Inflammatory macrophage treated with lipopolysaccharide for 1 hour (primary cell): ENCODE measurements around the gene PRDM15.

ENCODE experiments used
- DNase-seq, 2 donors: peaks; one replicate each; pipeline ENCODE4 v3.0.0-alpha.2; 2020 to 2022

PRDM15 gene

DNA sequence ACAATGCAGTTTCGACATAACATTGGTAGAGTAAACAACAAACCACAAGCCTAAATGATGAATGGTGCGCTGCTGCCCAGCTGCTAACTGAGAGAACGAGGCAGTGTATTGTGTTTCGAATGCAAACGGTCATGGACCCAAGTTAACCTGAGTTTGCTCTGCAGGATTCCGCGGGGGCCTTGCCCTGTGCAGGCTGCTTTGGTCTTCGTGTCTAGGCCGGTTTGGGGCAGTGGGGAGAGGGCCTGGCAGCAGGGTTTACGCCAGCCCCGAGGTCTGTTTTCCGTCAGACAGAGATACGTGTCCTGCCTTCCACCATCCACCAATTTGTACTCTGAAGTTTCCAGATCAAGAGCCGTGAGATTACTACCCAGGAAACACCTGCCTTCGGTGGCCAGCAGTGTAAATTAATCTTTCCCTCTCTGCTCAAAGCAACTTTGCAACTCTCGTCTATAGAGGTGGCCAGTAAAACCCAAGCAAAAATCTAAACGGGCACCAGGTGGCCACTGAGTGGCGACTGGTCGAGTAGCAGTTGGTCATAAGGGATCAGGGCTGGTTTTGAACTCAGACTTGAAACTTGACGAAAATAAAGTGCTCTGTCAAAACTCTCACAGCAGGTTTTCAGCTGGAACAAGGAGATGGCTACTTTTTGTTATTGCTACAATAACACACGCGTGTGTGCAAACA, 6.3 kb upstream of the PRDM15 start:
- DNase-seq, result no peak

DNA sequence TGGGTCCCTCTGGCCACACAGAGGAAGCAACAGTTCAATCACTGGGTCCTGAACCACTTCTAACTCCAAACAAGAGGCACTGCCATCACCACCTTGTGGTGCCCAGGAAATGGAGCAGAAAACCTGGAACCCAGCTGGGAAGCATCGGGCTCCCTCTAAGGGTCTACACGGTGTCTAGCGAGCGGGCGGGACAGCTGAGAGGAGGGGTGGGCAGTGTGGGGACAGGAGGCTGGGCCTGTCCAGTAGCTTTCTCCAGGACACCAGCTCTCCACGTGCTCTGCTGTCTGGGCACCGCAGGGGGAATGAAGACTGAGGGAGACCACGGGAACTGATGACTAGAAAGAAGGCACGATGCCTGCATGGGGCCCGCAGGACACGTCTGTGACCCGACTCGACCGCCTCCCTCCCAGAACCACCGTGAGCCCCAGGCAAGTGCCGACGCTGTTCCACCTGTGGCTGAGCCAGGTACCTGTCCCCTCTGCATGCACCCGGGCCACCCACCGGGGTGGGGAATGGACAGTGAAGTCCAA, 5.4 kb upstream of the PRDM15 start:
- DNase-seq, result no peak

DNA sequence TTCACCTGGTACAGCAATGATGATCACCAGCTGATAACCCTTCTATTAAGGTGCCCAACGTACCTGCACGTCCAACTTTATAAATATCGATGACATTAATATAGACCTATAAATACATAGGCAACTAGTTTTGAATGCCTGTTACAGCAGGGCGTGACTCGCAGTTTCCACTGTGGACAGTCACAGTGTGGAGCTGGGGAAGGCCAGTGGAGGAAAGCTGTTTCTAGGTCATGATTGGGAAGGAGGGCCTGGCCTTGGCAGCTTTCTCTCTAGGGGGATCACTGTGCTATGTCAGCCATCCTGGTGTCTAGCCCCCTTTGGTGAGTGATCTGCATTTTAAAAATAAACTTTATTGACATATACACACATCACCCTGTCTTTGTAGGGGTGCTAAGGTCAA, 4.4 kb upstream of the PRDM15 start:
- no peak for DNase-seq

DNA sequence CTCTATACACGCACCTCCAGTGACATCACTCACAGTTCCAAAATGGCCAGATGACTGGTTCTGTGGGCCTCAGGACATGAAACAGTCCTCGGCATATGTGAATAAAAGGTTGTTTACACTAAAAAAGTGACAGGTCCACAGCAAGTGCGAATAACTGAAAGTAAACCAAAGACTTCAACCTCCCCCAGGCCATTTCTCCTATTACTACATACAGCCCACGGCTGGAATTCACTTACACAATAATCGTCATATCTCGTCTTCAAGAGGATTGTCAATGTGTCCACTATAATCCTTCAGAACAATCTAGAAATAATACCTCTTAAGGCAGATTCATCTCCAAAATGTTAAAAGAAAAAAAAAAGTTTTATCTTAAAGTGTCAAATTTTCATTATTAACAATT, 1.9 kb upstream of the PRDM15 start:
- no peak for DNase-seq

DNA sequence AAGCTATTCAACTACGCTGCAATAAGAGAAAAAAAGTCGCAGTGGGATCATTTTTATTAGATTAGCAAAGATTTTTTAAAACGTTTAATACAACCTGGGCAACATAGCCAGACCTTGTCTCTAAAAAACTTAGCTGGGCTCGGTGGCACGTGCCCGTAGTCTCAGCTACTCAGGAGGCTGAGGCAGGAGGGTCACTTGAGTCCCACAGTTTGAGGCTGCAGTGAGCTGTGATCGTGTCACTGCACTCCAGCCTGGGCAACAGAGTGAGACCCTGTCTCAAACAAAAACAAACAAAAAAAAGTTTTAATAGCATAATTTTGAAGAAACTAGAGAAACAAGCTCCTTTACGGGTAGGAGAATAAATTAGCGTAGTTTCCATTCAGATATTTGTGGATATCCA, 1.0 kb upstream of the PRDM15 start:
- DNase-seq, result no peak

DNA sequence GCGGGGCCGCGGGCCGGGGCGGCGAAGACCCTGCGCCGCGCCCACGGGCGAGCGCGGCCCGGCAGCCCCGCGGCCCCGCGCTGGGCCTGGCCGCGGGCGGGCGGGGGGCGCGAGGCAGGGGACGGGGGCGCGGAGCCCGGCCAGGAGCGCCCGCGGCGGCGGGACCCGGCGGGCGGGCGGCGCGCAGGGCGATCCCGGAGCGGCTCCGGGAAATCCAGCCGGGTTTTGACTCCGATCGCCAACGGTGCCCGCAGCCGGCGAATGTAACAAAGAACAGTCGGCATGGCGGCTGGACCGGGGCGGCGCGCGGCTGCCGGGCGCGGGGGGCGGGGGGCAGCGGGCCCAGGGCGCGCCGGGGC, 334 bp downstream of the PRDM15 start:
- DNase-seq, result peak; percentile 53 to 81

DNA sequence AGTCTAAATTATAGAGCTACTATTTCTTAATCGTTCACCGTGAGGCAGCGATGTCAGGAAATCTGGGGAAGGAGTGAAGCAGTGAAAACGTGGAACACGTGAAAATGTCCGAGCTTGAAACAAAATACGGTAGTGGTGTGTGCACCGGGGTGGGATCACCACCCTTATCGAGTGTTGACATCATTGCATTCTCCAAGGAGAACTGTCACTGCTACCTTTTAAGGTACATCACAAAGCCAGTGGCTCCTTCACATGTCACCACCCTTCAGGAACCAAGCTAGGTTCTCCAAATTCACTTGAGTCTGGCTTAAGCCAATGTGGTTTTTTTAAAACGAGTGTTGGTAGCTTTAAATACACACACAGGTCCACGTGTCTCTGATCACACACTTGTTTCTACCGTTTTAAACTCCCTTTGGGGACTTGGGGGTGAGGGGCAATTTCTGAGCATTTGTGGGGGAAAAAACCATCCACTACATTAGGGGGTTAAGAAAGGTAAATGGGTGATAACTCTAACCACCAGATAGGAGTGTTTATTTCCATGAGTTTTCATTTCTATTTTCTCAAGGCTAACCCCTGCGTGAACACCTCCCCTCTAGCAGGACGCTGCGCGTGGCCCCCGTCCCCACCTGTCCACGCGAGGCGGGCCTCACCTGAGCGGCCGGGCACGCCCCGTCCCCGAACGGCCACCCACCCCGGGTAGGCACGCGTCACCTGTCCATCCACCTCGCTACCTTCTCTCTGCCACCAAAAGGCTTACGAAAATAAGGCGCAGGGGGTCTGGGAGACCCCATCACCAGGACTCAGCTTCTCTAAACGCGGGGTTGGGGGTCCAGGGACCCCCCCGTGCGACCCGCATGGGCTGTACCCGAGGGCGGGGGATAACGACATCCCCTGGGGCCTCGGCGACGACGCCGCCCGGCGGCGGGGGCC, 978 bp downstream of the PRDM15 start:
- DNase-seq, result peak; percentile 11 to 32

DNA sequence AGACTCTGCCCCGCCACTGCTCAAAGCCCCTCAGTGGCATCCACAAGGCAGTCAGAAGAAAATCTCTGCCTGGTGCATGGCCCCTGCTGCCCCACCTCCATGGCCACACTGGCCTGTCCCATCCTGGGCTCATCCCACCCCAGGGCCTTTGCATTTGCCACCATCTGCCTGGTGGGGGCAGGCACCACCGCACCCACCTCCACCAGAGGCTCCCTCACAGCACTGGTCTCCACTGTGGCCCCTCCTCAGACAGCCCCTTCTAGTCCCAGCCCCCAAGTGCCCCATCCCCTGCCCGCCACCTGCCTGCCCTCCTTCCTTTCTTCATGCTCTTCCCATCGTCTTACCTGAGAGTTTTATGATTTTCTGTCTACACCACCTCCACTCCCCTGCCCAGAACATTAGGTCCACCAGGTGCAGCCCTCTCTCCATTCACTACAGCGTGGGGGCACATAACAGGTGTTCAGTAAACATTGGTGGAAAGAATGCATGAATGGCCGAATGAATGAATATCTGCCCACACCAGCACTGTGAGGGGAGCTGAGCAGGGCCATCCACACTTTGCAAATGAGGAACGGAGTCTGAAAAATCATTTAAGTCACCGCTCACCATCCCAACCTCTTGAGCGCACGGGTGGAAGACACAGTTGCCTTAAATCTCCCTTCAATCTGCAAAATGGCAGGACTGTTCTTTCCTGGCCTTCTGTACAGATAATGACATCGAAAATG, 2.1 kb downstream of the PRDM15 start:
- DNase-seq, result no peak

DNA sequence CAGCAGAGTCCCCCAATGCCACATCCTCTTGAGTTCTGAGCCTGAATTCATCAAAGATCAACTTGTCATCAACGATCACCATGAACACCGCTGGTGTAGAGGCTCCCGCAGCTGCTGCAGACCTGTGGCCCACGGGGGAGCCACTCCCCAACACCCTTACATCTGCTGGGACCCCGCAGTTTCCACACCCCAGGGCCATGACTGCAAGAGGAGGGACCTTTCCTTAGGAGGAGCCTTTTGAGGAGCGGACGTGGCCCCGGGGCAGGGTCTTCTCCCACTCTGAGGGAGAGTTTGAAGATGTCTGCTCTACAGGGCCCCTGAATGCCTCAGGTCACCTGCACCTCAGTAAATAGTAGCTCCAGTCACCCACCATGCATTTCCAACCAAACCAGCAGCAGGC, 2.7 kb downstream of the PRDM15 start:
- DNase-seq, result no peak

DNA sequence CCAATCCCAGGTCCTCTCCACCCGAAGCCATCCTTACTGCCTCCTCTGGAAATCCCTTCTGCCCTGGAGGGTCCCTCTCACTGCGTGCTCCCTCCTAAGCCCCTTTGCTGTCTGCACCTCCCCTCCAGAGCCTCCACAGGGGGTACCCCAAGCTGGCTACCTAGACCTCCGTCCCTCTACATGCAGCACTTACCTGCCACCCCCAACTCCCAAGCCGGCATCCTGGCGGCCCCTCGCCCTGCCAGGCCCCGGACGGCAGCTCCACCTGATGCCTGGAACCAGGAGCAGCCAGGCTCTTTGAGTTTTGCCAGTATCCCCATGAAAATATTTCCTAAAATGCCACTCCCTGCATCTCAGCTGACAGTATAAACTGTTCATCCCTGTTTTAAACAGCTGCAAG, 4.1 kb downstream of the PRDM15 start:
- DNase-seq, result no peak

DNA sequence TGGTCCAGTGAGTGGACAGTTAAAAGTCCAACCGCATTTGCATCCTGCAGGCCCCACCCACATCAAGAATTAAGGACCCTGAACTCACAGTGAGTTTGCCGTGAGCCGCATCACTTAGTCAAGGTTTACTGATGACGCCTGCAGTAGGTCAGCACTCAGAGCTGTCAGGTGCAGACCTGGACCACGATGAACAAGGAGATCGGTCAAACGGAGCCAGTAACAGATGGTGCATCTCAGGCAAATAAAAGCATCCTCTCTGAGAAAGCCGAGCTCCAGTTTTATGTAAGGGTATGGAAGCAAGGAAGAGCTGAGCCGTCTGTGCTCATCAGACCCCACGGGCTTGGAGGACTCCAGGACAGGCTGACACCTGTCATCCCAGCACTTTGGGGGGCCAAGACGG, 4.5 kb downstream of the PRDM15 start:
- DNase-seq, result no peak

DNA sequence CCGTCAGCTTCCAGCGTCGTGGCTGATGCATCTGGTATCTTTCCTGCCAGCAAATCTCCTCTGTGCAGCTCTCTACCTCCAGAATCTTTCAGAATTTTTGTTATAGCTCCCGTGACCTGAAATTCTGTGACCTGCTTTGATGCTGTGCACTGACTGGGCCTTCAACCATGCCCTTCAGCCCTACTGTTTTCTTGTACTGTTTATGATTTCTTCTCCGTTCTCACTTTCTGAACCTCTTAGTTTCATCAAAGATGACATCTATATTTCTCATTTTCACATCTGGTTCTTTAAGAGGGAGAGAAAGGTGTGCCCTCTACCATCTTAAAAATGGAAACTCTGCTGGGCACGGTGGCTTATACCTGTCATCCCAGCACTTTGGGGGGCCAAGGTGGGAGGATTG, 5.7 kb downstream of the PRDM15 start:
- DNase-seq, result no peak

DNA sequence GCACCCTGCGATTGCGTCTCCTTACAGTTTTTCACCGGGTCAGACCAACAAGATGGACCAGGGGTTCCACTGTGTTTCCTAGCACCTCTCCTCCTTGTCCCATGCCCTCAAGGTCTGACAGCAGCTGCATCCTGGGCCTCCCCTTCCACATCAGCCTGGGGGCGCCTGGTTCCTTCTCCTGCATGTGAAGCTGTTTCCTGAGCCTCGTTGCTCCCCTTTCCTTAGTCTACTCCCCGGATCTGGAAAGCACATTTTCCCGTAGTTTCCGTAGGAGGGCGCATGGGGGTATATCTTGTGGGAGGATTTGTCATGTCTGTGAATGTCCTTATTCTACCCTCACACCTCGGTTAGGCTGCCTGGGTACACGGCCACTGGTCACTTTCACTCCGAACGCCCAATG, 6.1 kb downstream of the PRDM15 start:
- DNase-seq, result no peak

DNA sequence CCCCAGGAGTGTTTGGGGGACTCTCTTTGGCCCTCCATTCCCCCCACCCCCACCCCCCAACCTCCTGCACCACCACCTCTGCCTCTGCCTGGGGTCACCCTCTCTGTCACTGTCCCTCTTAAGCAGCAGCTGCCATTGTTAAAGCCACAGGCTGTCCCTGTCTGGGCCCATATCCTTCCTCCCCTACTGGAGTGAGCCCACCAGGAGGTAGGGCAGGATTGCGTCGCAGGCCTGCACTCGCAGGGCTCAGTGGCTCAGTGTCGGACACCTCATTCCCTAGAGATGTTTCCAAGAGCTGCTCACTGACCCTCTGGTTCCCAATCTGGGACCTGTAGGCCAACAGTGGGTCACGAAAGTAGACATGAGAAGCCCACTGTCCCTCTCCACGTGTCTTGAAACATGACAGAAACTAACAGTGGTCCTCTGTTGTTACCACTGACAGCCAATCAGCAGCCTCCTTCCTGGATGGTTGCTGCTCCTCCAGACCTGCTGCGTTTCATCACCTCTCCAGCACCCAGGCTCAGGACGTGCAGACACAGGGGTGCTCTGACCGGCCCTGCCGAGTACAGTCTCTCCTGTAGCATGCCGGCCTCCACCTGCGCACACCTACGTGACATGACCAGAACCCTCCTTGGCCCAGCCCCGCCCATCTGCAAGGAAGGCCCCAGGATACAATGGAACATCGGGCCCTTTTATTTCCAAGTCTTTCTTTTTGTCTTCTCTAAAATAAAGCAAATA, 7.7 kb downstream of the PRDM15 start:
- no peak for DNase-seq

DNA sequence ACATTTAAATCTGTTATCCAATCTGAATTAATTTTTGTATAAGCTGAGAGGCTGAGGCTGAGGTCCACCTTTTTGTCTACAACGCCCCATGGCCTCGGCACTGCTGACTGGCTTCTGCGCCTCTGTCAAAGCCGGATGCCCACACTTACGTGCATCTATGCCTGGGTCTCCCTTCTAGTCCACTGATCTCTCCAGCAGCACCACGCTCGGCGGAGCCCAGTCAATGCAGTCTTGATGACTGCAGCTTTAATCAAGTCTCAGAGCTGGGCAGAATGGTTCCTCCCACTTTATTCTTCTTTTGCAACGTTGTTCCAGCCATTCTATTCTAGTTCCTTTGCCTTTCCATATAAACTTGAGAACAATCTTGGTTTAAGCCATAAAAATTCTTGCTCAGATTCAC, 9.4 kb downstream of the PRDM15 start:
- DNase-seq, result no peak

DNA sequence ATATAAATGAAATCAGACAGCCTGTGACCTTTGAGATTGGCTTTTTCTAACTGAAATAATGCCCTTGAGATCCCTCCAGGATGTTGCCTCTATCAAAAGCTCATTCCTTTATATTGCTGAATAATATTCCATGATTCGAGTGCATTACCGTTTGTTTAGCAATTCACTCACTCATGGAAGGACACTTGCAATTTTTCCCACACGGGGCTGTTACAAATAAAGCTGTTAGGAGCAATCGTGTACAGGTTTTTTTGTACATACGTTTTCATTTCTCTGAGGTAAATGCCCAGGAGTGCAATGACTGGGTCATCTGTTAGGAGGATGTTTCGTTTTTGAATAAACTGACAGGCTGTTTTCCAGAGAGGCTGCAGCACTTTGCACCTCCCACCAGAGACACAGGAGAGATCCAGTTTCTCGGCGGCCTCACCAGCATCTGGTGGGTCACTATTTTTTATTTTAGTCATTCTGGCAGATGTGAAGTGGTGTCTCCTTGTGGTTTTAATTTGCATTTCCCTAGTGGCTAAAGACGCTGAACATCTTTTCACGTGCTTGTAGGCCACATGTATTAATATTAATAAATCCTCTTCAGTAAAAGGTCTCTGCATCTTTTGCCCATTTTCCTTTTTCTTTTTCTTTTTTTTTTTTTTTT, 11.0 kb downstream of the PRDM15 start:
- DNase-seq, result no peak

DNA sequence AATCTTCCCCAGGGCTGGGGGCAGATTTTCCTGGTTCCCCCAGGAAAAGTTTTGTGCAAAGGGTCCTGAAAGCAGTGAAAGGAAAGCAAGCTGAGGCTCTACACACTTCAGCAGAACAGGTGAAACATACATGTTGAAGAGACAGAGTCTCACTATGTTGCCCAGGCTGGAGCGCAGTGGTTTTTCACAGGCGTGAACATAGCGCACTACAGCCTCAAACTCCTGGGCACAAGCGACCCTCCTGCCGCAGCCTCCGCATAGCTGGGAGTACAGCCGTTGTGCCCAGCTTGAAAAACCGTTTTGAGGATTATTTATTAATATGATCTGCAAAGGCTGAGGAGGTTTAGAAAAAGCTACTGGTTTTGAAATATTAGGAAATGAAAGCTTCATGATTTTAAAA, 11.8 kb downstream of the PRDM15 start:
- DNase-seq, result no peak

DNA sequence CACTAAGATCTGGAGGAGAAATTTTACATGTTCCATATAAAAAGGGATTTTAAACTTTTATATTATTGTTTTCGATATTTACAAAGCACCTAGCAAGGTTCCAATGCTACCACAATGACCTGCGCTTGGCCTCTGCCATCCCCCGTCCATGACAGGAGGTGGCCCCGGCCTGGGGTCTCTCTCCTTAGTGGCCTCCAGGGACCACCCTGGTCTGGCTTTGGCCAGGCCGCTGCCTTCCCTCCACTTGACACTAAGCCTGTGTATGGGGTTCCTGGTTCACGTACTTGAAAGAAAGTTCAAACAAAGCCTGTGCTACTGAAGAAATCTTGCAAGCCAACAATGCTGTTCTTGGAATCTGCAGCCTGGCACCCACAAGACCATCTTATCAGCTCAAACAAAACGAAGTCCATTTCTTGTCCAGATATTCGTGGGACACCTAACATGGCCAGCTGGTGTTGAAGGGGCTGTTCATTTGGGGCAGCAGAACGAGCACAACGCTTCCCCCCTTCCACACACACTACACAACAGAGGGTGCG, 12.8 kb downstream of the PRDM15 start:
- DNase-seq, result no peak

DNA sequence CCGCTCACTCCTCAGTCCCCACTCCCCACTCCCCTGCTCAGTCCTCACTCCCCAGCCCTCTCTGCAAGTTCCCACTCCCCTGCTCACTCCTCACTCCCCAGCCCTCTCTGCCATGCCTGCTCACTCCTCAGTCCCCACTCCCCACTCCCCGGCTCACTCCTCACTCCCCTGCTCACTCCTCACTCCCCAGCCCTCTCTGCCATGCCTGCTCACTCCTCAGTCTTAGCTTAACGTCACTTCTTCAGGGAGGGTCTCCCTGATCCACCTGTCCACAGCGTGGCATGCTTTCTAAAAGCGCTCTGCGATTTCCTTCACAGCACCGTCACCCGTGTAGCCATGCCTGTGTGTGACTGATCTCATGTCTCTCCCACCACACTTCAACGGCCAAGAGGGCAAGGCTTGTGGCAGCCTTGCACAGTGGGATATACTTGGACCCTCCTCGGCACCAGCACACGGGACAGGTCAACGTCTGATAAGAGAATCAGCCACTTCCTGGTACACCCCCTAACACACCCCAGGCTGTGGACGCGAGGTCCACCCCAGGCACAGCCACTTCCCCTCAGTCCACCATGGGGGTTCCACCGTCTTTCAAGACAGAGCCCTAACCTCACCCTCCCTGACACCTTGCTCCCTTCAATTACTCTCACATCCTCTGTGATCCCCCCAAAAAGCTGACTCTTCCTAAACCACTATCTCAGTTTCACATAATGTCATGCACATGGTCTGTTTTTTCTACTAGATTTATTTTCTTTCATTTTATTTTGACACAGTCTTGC, 14.0 kb downstream of the PRDM15 start:
- no peak for DNase-seq

DNA sequence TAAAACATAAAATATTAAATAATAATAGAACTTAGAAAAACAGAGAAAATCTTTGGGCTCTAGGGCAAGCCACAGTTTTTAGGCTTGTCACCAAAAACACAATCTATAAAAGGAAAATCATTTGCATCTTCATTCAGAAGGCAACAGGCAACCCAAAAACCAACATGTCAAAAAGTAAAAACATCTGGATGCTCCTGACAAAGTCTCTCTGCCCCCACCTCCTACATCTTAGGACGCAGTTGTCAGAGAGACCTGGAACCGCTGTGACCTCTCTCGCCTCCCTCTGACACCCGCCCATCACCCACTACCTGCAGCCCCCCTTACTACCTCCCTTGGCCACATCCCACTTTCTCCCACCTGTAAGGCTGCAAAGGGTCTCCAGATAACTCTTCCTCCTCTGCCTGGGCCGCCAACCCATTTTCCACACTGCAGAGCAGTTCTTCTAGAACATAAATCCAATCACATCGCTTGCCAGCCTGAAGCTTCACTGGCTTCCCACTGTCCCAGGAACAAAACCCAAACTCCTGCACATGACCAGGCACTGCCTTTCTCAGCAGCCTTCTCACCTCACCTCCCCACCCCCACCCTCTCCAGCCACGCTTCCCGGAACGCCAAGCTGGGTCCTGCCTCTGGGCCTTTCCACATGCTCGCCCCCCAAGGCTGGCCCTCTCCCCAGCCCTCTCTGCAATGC, 14.7 kb downstream of the PRDM15 start:
- no peak for DNase-seq

DNA sequence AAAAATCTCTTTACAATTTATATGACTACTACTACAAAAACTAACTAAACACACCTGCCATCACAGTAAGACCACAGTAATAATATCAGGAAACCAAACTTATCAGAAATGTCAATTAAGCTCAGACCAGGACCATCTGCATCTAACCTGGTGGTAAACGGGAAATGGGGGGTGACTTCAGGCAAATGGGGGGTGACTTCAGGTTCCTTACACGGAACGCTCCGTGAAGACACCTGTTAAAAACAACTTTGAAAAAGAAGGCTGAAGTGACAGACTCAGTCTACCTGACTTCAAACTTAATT, 15.8 kb downstream of the PRDM15 start:
- no peak for DNase-seq
